Measurements from ENCODE around the gene SLC10A7.

DNA sequence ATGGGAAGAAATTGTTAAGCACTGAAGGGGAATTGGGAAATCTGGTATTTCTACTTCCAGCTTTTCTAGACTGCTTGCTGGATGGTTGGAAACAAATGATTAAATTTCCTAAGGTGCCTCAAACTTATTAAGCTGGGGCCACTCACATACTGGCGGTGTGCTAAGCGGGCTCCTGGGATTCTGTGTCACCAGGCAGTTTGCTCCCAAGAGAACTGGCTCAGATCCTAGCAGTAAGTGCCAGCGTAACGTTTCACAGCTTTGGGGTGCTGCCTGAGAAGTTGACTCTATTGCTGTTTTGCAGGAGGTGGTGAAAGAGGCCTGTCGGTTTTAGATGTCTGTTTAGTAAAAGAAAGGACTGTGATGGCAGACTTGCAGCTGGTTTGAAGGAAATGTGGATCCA is 314.3 kb downstream of the SLC10A7 start:
- TF ChIP-seq EZH2phosphoT487 (IDR thresholded peaks at IDR 0.05; ENCODE audit: low read depth) = no peak
- TF ChIP-seq, protein P1, sequence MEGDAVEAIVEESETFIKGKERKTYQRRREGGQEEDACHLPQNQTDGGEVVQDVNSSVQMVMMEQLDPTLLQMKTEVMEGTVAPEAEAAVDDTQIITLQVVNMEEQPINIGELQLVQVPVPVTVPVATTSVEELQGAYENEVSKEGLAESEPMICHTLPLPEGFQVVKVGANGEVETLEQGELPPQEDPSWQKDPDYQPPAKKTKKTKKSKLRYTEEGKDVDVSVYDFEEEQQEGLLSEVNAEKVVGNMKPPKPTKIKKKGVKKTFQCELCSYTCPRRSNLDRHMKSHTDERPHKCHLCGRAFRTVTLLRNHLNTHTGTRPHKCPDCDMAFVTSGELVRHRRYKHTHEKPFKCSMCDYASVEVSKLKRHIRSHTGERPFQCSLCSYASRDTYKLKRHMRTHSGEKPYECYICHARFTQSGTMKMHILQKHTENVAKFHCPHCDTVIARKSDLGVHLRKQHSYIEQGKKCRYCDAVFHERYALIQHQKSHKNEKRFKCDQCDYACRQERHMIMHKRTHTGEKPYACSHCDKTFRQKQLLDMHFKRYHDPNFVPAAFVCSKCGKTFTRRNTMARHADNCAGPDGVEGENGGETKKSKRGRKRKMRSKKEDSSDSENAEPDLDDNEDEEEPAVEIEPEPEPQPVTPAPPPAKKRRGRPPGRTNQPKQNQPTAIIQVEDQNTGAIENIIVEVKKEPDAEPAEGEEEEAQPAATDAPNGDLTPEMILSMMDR (IDR thresholded peaks at IDR 0.05; ENCODE audit: low read depth, low read length) = no peak
